ENCODE results near the gene SLC5A1. TPM values are rescaled to one million over a fixed set of nuclear protein-coding genes. Genes with fewer than 3 reads are reported as not detected.
A peak's percentile ranks its signal among the peaks of the same experiment; 100 is the strongest.

SLC5A1 gene
- total and polyA plus RNA-seq, 2 of the 8 experiments (the other 6 are each of a cell fraction or from before 2014, with no cell fraction given) = 0.06 TPM; not detected in 1

GRCh38 chr22:32103658-32104315 is 60.7 kb downstream of the SLC5A1 start:
- no peak overlapping the region for H4K91ac ChIP-seq (replicated peaks; ENCODE audit: insufficient read length, low read length)
- no peaks in the 10 kb centered on the region for H3K36me3 ChIP-seq (ENCODE audit: control insufficient read depth in 2 of 4, insufficient read depth in 4 of 4, low read length in 3 of 4)
- no peak overlapping the region for H2BK5ac ChIP-seq (ENCODE audit: low read depth, low read length)
- no peaks in the 10 kb centered on the region for H3K79me1 ChIP-seq (ENCODE audit: low read depth, low read length)
- DNase-seq (ENCODE audit: low read depth in 1 of 2, low spot score in 2 of 2) (no peak), FAIRE-seq (no peak)
- no peak overlapping the region for H2BK12ac ChIP-seq (ENCODE audit: low read depth, low read length)
- H3K14ac ChIP-seq (ENCODE audit: insufficient read length) = no peak overlapping the region
- ChIA-PET CTCF (ENCODE audit: partially characterized antibody) (interaction anchor here (0.7 to 2.3 kb wide), 18 partner anchors 9 to 523 kb away, joined by 3 to 10 read pairs (median 4); no protein-coding TSS in a partner anchor), POLR2A (ENCODE audit: partially characterized antibody) (interaction anchor here (0.7 kb wide), 1 partner anchor 156 kb away, joined by 4 read pairs; no protein-coding TSS in a partner anchor)
- no peaks in the 10 kb centered on the region; a peak in 1 of 7 replicates for H3K27me3 ChIP-seq (replicated peaks in 1 of 4; ENCODE audit: control insufficient read depth in 3 of 4, extremely low read depth in 1 of 4, insufficient read depth in 3 of 4, low read length in 3 of 4)
- H3K79me2 ChIP-seq (ENCODE audit: control insufficient read depth in 1 of 2, insufficient read depth in 2 of 2, low read length in 2 of 2) = no peaks in the 10 kb centered on the region
- no peak overlapping the region for H3K23ac ChIP-seq (ENCODE audit: insufficient read length)
- H2AK5ac ChIP-seq (ENCODE audit: low read depth, low read length) = no peak overlapping the region
- H3K4me1 ChIP-seq (replicated peaks in 1 of 4; ENCODE audit: control insufficient read depth in 3 of 4, insufficient read depth in 4 of 4, low read length in 3 of 4) = no peaks in the 10 kb centered on the region
- H2BK15ac ChIP-seq (ENCODE audit: low read length) = no peak overlapping the region
- H3K4me3 ChIP-seq (ENCODE audit: extremely low read depth in 1 of 4, insufficient read depth in 2 of 4, low read depth in 3 of 4, low read length in 4 of 4) = no peak overlapping the region
- H4K20me1 ChIP-seq (replicated peaks in 1 of 2; ENCODE audit: control insufficient read depth in 1 of 2, insufficient read depth in 2 of 2, low read length in 2 of 2) = peaks cover 0 to 2% of the 10 kb centered on the region in 2 experiments
- H4K8ac ChIP-seq (ENCODE audit: extremely low read depth, insufficient read depth, low read length) = no peak overlapping the region
- no peak overlapping the region for H3K18ac ChIP-seq (ENCODE audit: extremely low read depth, low read length)
- H3K9ac ChIP-seq (replicated peaks in 1 of 4; ENCODE audit: extremely low read depth in 1 of 4, low read depth in 3 of 4, low read length in 3 of 4) = no peak overlapping the region
- no peak overlapping the region for H2BK20ac ChIP-seq (ENCODE audit: low read length)
- no peaks in the 10 kb centered on the region for H3K23me2 ChIP-seq (ENCODE audit: low read depth, low read length)
- no peak overlapping the region for H2BK120ac ChIP-seq (replicated peaks; ENCODE audit: low read depth, low read length)
- no peak overlapping the region for H3K27ac ChIP-seq (ENCODE audit: low read depth, low read length)
- H4K5ac ChIP-seq (ENCODE audit: insufficient read length, low read depth, low read length) = no peak overlapping the region
- no peak overlapping the region for H3K56ac ChIP-seq (replicated peaks; ENCODE audit: insufficient read length, low read depth, low read length)
- H3K4ac ChIP-seq (replicated peaks; ENCODE audit: insufficient read length, low read depth, low read length) = no peak overlapping the region
- no peaks in the 10 kb centered on the region for H3K9me3 ChIP-seq (ENCODE audit: insufficient read depth in 2 of 2, low read depth in 1 of 2, low read length in 1 of 2)
- H3K4me2 ChIP-seq (ENCODE audit: insufficient read depth in 1 of 2, low read depth in 2 of 2, low read length in 2 of 2) = no peak overlapping the region
- peak in 2 of 3 experiments; percentile 24 to 29; a peak in 2 of 4 replicates for TF ChIP-seq CTCF (IDR thresholded peaks at IDR 0.05; ENCODE audit: control extremely low read depth in 1 of 3, insufficient read depth in 1 of 3, low read depth in 1 of 3, low read length in 3 of 3)
- no peak for TF ChIP-seq CTBP2 (IDR thresholded peaks at IDR 0.05; ENCODE audit: borderline replicate concordance, insufficient read depth, insufficient read length, low read length)
- TF ChIP-seq RAD21 (IDR thresholded peaks at IDR 0.05 in 1 of 2, conservative IDR thresholded peaks at IDR 0.05 in 1 of 2; ENCODE audit: low read depth in 2 of 2, low read length in 2 of 2) = peak; percentile 48 to 53
- WGBS, 2 experiments (ENCODE audit: extremely low coverage in 1 of 2, insufficient coverage in 1 of 2, insufficient read length in 1 of 2, insufficient replicate concordance in 2 of 2, low coverage in 1 of 2, low lambda C conversion rate in 2 of 2, missing lambda C conversion rate in 1 of 2) = 89% methylated on average over 2 of the region's 2 CpGs; no CpG with 5 or more reads in 1 of the 2 experiments
- no peak overlapping the region for H2AFZ ChIP-seq (ENCODE audit: low read length)

All from H1 (cell line).